ENCODE results near the gene GLB1L2.

GRCh38 chr11:134290646-134291045 is 41.1 kb upstream of the GLB1L2 start:
- no peak for TF ChIP-seq TARDBP (IDR thresholded peaks at IDR 0.05)
- TF ChIP-seq FOXA1 (IDR thresholded peaks at IDR 0.05) = no peak
- TF ChIP-seq SUZ12 (IDR thresholded peaks at IDR 0.05) = no peak
- no peak for TF ChIP-seq ARNT (IDR thresholded peaks at IDR 0.05)
- no peak for TF ChIP-seq ELF4 (IDR thresholded peaks at IDR 0.05)
- TF ChIP-seq SP1 (IDR thresholded peaks at IDR 0.05) = no peak
- TF ChIP-seq NFRKB (IDR thresholded peaks at IDR 0.05) = no peak
- TF ChIP-seq FOXM1 (IDR thresholded peaks at IDR 0.05; ENCODE audit: borderline replicate concordance) = no peak
- no peak for TF ChIP-seq BHLHE40 (IDR thresholded peaks at IDR 0.05; ENCODE audit: borderline replicate concordance)
